Activated T-cell treated with anti-CD3 and anti-CD28 coated beads, Interleukin-2, amount 50 U/mL, for 4 hours (primary cell): ENCODE measurements around the gene TRIM14. TPM values are rescaled to one million over a fixed set of nuclear protein-coding genes. Genes with fewer than 3 reads are reported as not detected.
"Not testable (repeated sequence)": the region's sequence is repeated elsewhere in the genome, so short reads cannot be mapped to it uniquely, and the experiment has no call there.

Experiments used
- ATAC-seq, 2 donors: fragments of 200-7000 bp; cut with Tn5 transposase; one replicate each; pipeline ENCODE4 v1.10.0; 2021
- DNase-seq: peaks from one replicate; pipeline ENCODE4 v3.0.0-alpha.2; 2020
- H3K27me3 Mint-ChIP-seq: one replicate; pipeline ENCODE4 v1.8.0; 2021; ENCODE audit warnings: low read depth, mixed read lengths
- H3K36me3 Mint-ChIP-seq: one replicate; pipeline ENCODE4 v1.8.0; 2022; ENCODE audit warnings: mixed read lengths; ENCODE audit not compliant: insufficient read depth
- H3K4me1 Mint-ChIP-seq: one replicate; pipeline ENCODE4 v1.8.0; 2021; ENCODE audit warnings: low read depth, mixed read lengths
- H3K4me3 Mint-ChIP-seq: one replicate; pipeline ENCODE4 v1.8.0; 2021; ENCODE audit warnings: mild to moderate bottlenecking, moderate library complexity, mixed read lengths
- H3K9me3 Mint-ChIP-seq: one replicate; pipeline ENCODE4 v1.8.0; 2021; ENCODE audit warnings: mixed read lengths
- total RNA-seq, 3 donors: library from RNA; stranded (reverse); gene quantifications; one replicate each; pipeline ENCODE4 v1.2.1, GENCODE V29; 2021

The TRIM14 gene
- total RNA-seq, 3 donors from 2014 or later: 30.4 to 40.6 (median 32.5) TPM

DNA sequence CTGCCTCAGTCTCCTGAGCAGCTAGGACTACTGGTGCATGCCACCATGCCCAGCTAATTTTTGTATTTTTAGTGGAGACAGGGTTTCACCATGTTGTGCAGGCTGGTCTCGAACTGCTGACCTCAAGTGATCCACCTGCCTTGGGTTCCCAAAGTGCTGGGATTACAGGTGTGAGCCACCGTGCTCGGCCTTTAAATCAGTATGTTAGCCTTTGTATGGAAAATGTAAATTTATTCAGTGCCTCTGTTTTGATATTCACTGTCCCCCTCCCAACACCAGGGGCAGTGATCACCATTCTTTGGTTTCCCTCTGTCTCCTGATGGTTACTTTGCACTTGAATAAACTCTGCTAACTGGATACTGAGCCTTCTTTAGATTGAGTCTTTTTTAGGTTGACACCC, 28.3 kb downstream of the TRIM14 start:
- H3K9me3 Mint-ChIP-seq, DNase-seq, ATAC-seq, H3K4me3 Mint-ChIP-seq, H3K27me3 Mint-ChIP-seq: not testable (repeated sequence)
- peaks cover 43% of the 10 kb centered on the region for H3K4me1 Mint-ChIP-seq
- peaks cover 42% of the 10 kb centered on the region for H3K36me3 Mint-ChIP-seq

DNA sequence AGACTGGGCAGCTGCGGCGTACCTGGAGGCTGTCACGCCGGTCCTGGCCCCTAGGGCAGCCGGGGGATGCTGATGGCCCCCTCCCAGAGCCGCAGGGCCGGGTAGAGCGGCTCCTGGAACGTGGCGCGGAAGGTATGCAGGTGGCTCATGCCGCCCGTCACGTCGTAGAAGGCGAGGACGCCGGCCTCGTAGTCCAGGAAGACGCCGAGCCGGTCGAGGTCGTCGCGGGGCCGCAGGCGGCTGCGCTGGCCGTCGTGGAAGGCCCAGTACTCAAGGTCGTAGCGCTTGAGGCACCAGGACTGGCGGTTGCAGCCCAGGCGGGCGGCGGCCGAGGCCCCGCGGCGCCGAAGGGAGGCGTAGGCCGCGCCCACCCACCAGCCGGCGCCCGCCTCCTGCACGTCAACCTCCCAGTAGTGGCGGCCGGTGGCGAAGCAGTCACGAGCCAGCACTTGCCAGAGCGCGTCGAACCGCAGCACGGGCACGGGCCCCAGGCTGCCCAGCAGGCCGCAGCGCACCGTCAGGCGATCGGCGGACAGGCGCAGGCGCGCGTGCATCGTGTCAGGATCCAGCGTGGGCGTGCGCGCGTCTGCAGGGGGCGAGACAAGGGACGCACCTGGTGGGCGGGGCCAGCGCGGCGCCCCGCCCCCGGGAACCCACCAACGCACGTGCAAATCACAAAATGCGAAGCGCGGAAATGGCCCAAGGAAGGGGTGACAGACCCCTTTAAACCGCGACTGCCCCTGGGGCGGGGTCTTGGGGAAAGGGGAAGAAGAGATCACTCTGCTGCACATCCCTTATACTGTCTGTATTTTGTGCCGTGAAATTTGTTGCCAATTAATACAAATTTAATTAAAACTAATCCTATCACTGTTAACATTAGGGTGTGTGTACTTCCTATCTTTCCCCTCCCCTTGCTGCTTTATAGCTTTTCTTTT, 31.3 kb downstream of the TRIM14 start:
- no peak overlapping the region for H3K4me3 Mint-ChIP-seq
- peaks cover 43% of the 10 kb centered on the region for H3K36me3 Mint-ChIP-seq
- H3K4me1 Mint-ChIP-seq: peaks cover 30% of the 10 kb centered on the region
- no peaks in the 10 kb centered on the region for H3K9me3 Mint-ChIP-seq
- DNase-seq (peak; percentile 43), ATAC-seq (peak; percentile 53 to 73)
- H3K27me3 Mint-ChIP-seq: no peaks in the 10 kb centered on the region

DNA sequence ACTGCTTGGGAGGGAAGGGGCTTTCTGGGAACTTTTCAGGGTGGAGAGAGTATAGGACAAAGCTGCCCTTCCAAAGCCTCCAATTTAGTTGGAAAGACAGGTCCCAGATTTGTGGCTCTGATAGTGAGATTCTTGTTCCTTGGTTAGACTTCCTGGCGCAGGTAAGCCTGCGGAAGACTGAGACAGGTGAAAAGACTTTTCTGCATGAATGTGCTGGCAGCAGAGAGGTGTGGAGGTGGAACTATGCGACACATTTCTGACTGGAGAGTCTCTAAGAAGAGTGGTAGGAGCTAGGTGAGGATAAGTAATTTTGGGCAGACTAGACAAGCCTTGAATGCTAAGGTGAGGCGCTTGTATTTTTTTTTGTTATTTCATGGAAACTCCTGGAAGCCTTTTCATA, 32.6 kb downstream of the TRIM14 start:
- DNase-seq (no peak), ATAC-seq (no peak)
- Mint-ChIP-seq H3K9me3 (no peaks in the 10 kb centered on the region), H3K27me3 (no peaks in the 10 kb centered on the region), H3K4me1 (peaks cover 39% of the 10 kb centered on the region), H3K36me3 (peaks cover 46% of the 10 kb centered on the region), H3K4me3 (no peak overlapping the region)

DNA sequence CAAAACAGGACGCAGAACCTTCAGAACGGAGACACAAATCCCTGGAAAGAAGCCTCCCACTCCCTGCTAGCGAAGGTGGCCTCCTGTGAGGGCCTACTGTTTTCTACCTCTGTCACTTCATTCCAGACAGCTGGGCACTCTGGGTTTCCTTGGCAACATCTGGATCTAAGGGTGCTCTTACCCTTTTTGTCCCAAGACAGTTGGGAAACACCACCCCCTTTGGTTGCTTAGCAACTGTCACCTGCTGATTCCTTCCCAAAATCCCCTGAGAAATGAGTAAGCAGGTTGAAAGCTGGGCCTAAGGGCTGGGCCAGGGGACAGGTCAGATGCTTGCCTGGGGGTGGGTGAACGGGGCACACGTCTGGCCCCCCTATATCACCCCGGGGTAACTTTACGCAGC, 33.1 kb downstream of the TRIM14 start:
- H3K9me3 Mint-ChIP-seq: no peaks in the 10 kb centered on the region
- ATAC-seq (no peak), DNase-seq (no peak)
- H3K36me3 Mint-ChIP-seq: peaks cover 46% of the 10 kb centered on the region
- H3K4me1 Mint-ChIP-seq: peaks cover 42% of the 10 kb centered on the region
- no peaks in the 10 kb centered on the region for H3K27me3 Mint-ChIP-seq
- no peak overlapping the region for H3K4me3 Mint-ChIP-seq

DNA sequence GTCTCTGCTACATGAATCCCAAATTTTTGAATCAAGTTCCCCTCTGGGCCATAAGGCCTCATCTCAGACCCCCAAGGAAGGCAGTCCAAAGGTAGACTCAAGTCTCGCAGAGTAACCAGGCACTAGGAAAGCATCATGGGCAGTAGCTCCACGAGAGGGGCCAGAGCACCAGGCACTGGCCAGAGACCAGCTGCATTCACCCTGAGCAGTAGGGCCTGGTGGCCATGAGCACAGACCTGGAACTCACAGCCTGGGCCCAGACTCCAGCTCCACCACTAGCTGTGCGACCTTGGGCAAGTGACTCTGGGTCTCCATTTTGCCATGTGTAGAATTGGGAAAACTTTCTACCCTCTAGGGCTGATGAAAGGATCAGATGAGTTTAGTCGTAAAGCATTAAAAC, 34.0 kb downstream of the TRIM14 start:
- DNase-seq (no peak), ATAC-seq (no peak)
- peaks cover 38% of the 10 kb centered on the region for H3K4me1 Mint-ChIP-seq
- H3K27me3 Mint-ChIP-seq: no peaks in the 10 kb centered on the region
- no peak overlapping the region for H3K4me3 Mint-ChIP-seq
- H3K36me3 Mint-ChIP-seq: peaks cover 43% of the 10 kb centered on the region
- H3K9me3 Mint-ChIP-seq: no peaks in the 10 kb centered on the region

DNA sequence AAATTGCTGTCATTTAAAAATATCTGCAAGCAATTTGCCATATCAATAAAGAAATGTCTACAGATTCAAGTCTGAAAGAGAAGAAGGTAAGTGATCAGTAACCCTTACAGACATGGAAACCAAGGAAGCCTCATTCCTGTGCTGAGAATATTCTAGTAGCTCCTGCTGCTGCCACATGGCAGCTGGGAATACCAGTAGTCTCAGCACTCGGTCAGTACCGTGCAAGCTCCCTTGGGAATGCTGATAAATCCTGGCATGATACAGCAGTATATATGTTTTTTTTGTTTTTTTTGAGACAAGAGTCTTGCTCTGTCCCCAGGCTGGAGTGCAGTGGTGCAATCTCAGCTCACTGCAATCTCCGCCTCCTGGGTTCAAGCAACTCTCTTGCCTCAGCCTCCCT, 34.6 kb downstream of the TRIM14 start:
- Mint-ChIP-seq H3K27me3 (no peaks in the 10 kb centered on the region), H3K9me3 (no peaks in the 10 kb centered on the region), H3K4me1 (peaks cover 35% of the 10 kb centered on the region), H3K4me3 (no peak overlapping the region), H3K36me3 (peaks cover 41% of the 10 kb centered on the region)
- DNase-seq: no peak
- ATAC-seq: no peak

DNA sequence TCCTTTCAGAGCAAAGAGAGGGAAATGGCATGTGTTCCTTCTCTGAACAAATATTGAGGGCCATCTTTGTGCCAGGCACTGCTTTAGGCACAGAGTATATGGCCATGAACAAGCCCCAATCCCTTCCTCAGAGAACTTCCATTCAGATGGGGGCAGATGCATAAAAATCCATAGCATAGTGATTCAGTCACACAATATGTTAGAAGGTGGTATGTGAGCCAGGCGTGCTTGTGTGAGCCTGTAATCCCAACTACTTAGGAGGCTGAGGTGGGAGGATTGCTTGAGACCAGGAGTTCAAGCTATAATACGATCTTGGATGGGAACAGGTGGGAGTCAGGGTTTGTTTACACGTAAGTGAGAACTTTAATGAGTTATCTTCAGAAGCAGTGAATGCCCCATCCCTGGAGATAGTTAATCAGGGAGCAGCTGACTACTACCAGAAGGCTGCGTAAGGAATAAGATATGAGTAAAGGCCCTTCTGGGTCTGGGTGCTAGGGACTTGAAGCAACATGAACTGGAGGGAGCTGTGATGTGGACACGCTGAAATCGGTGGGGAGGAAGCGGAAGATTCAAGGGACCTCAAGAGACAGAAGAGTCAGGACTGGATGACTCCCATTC, 35.3 kb downstream of the TRIM14 start:
- Mint-ChIP-seq H3K4me3 (no peak overlapping the region), H3K27me3 (no peaks in the 10 kb centered on the region), H3K9me3 (no peaks in the 10 kb centered on the region), H3K36me3 (peaks cover 46% of the 10 kb centered on the region), H3K4me1 (peaks cover 34% of the 10 kb centered on the region)
- ATAC-seq: no peak
- DNase-seq: no peak

DNA sequence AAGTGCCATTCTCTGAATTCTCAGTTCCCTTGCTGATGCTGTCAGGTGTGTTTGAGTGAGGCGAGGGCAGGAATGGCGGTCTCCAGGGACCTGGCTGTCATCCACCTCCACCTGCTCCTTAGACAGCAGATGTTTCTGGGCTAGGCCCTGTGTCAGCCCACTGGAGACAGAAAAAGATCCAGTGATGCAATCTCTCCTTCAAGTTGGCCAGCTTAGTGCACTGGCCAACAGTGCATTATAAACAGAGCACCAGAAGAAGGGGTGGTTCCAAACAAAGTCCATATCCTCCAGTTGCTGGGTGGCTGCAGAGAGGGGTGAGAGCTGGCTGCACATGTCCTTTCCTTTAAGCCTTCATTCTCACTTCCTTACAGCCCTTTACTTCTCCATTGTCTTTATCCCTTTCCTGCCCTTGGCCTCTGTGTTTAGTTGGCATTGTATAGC, 35.9 kb downstream of the TRIM14 start:
- Mint-ChIP-seq H3K9me3 (no peaks in the 10 kb centered on the region), H3K36me3 (peaks cover 48% of the 10 kb centered on the region), H3K27me3 (no peaks in the 10 kb centered on the region), H3K4me1 (peaks cover 33% of the 10 kb centered on the region), H3K4me3 (no peak overlapping the region)
- ATAC-seq (no peak), DNase-seq (no peak)

DNA sequence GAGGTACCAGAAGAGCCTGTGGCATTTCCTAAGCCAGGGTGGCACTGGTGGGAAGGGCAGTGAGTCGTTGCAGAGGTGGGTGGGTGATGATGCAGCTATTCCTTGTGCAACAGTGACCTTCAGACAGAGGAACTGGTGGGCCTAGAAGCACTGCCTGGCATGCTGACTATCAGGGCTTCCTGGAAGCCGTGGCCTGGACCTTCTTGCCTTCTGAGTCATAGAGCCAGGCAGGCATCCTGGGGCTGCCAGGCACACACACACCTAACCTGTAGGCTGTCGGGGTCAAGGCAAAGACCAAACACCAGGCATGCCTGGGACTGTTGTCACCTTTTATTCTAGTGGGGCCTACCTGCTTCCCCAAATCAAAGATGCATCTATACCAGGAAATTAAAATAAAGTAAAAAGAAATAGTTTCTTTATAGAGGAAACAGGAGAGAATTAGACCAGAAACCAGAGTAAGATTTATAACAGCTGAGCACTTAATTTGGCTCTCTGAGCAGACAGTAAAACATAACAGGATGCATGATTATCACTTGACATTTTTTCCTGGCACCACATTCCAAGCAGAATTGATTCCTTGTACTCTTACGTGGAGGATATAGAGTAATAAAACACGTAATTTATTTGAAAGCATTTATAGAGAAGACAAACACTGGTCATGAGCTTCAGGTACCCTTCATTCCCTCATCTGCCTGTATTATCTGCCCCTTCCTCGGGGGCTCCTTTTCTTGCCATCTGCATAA, 37.4 kb downstream of the TRIM14 start:
- Mint-ChIP-seq H3K27me3 (no peaks in the 10 kb centered on the region), H3K4me1 (peaks cover 36% of the 10 kb centered on the region), H3K9me3 (no peaks in the 10 kb centered on the region), H3K4me3 (no peak overlapping the region), H3K36me3 (peaks cover 49% of the 10 kb centered on the region)
- ATAC-seq (peak; percentile 76 to 85), DNase-seq (peak; percentile 46)

DNA sequence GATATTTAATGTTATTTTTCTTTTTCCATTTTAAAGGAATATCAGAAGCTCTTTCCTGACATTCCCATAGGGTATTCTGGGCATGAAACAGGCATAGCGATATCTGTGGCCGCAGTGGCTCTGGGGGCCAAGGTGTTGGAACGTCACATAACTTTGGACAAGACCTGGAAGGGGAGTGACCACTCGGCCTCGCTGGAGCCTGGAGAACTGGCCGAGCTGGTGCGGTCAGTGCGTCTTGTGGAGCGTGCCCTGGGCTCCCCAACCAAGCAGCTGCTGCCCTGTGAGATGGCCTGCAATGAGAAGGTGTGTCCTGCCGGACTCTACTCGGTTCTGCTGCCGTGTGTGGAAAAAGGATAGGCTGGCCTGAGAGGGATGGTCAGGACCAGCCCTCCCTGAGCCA, 38.2 kb downstream of the TRIM14 start:
- no peak for ATAC-seq
- H3K36me3 Mint-ChIP-seq: peaks cover 45% of the 10 kb centered on the region
- H3K9me3 Mint-ChIP-seq: no peaks in the 10 kb centered on the region
- H3K4me3 Mint-ChIP-seq: no peak overlapping the region
- no peaks in the 10 kb centered on the region for H3K27me3 Mint-ChIP-seq
- no peak for DNase-seq
- peaks cover 41% of the 10 kb centered on the region for H3K4me1 Mint-ChIP-seq

DNA sequence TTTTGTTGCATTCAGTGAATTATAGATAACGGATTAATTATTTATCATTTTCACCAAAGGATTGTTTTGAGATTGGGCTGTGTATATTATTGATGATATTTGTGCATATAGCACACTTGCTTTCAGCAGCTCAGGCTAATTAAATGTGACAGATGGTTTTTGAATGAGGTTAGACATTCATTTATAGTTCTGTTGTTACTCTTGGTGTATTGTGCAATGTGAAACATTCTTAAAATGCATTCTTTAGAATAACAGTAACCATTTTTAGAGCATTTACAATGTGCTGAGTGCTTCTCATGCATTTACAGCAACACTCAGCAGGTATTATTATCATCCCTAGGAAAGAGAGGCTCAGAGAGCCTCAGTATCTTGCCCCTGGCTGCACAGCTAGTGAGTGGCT, 38.7 kb downstream of the TRIM14 start:
- Mint-ChIP-seq H3K27me3 (no peaks in the 10 kb centered on the region), H3K4me3 (no peak overlapping the region), H3K9me3 (no peaks in the 10 kb centered on the region), H3K36me3 (peaks cover 41% of the 10 kb centered on the region), H3K4me1 (peaks cover 45% of the 10 kb centered on the region)
- DNase-seq: no peak
- no peak for ATAC-seq

DNA sequence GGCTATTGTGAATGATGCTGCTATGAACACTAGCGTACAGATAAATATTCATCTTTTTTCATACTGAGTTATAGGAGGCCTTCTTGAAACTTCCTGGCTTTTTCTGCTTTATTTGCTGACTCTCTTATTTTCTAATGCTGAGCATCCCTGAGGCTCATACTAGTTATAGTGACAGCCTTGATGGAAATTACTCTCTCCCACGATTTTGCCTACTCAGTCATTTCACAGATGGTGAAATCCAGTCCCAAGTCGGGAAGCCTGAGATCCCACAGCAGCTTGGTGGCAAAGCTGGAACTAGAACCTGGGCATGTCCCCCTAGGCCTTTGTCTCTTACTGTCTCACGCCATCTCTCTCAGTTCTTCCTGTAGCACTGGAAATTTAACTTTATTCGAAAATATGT, 40.1 kb downstream of the TRIM14 start:
- Mint-ChIP-seq H3K36me3 (peaks cover 34% of the 10 kb centered on the region), H3K4me1 (peaks cover 54% of the 10 kb centered on the region)
- ATAC-seq: no peak

DNA sequence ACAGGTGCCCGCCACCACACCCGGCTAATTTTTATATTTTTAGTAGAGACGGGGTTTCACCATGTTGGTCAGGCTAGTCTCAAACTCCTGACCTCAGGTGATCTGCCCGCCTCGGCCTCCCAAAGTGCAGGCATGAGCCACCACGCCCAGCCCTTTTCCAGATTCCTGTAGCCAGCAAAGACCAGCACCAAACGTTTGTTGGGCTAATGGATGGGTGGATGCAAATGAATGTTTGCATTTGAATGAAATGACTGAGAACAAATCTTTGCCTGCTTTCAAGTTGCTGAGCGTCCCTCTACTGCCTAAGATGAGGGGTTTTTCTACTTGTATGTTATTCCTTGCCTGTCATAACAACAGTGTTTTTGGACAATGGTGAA, 42.5 kb downstream of the TRIM14 start:
- not testable (repeated sequence) for ATAC-seq, H3K27me3 Mint-ChIP-seq, H3K4me3 Mint-ChIP-seq, DNase-seq, H3K9me3 Mint-ChIP-seq
- Mint-ChIP-seq H3K4me1 (peaks cover 34% of the 10 kb centered on the region), H3K36me3 (peaks cover 20% of the 10 kb centered on the region)

More for the DNA sequence above, 40.1 kb downstream of the TRIM14 start:
- Mint-ChIP-seq H3K27me3 (no peaks in the 10 kb centered on the region), H3K4me3 (no peak overlapping the region), H3K9me3 (no peaks in the 10 kb centered on the region)
- no peak for DNase-seq

DNA sequence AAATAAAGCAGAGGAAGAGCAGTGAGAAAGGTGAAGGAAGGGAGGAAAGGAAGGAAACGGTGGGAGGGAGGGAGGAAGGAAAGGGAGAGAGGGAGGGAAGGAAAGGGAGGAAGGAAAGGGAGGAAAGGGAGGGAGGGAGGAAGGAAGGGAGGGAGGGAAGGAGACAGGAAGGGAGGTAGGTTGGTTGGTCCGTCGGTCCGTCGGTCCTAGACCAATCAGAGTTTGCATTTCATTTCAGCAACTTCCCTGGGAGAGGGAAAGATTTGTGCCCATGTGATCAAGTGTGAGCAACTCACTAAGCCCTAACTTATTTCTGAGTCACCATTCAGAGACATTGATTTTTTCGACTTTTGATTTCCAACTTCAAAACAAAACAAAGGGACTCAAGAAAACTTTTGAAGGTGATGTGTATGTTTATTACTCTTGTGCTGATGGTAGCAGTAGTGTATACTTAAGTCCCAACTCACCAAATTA, 43.7 kb downstream of the TRIM14 start:
- H3K27me3 Mint-ChIP-seq: no peaks in the 10 kb centered on the region
- peaks cover 21% of the 10 kb centered on the region for H3K36me3 Mint-ChIP-seq
- H3K4me1 Mint-ChIP-seq: peaks cover 28% of the 10 kb centered on the region
- peak overlapping the region; percentile 60 for H3K4me3 Mint-ChIP-seq
- no peaks in the 10 kb centered on the region for H3K9me3 Mint-ChIP-seq
- ATAC-seq: peak; percentile 77
- no peak for DNase-seq
